GM19395 (cell line): ENCODE results near the gene PANK1.
A peak's percentile ranks its signal among the peaks of the same experiment; 100 is the strongest.

Experiments used
- ATAC-seq: cut with Tn5 transposase; IDR thresholded peaks from one replicate; pipeline ENCODE4 v1.9.1; 2021; ENCODE audit warnings: mild to moderate bottlenecking, moderate library complexity; ENCODE audit not compliant: unreplicated experiment

Gene PANK1

GRCh38 chr10:89652806-89653370 is 7.8 kb upstream of the PANK1 start:
- ATAC-seq, result peak; percentile 5

GRCh38 chr10:89651916-89652573 is 7.0 kb upstream of the PANK1 start:
- peak; percentile 63 for ATAC-seq

- ATAC-seq, result no peak
Measured at GRCh38 chr10:89651205-89651915, 6.3 kb upstream of the PANK1 start.

- ATAC-seq, result no peak
Measured at GRCh38 chr10:89649051-89649450, 4.0 kb upstream of the PANK1 start.

- no peak for ATAC-seq
Measured at GRCh38 chr10:89648074-89648473, 3.0 kb upstream of the PANK1 start.

GRCh38 chr10:89646889-89647657 is 2.0 kb upstream of the PANK1 start:
- no peak for ATAC-seq

- no peak for ATAC-seq
Measured at GRCh38 chr10:89645742-89646172, 715 bp upstream of the PANK1 start.

- peak; percentile 36 for ATAC-seq
Measured at GRCh38 chr10:89644691-89644966, 413 bp downstream of the PANK1 start.

GRCh38 chr10:89643812-89644690 is 991 bp downstream of the PANK1 start:
- ATAC-seq, result peak; percentile 91

- ATAC-seq, result no peak
Measured at GRCh38 chr10:89643431-89643811, 1.6 kb downstream of the PANK1 start.

- no peak for ATAC-seq
Measured at GRCh38 chr10:89642193-89642592, 2.8 kb downstream of the PANK1 start.

- ATAC-seq, result no peak
Measured at GRCh38 chr10:89640241-89640640, 4.8 kb downstream of the PANK1 start.

- ATAC-seq, result no peak
Measured at GRCh38 chr10:89639326-89639725, 5.7 kb downstream of the PANK1 start.

GRCh38 chr10:89637113-89637512 is 7.9 kb downstream of the PANK1 start:
- ATAC-seq, result no peak

- ATAC-seq, result no peak
Measured at GRCh38 chr10:89634637-89635036, 10.4 kb downstream of the PANK1 start.

GRCh38 chr10:89633484-89633883 is 11.6 kb downstream of the PANK1 start:
- no peak for ATAC-seq

- ATAC-seq, result no peak
Measured at GRCh38 chr10:89632824-89633223, 12.2 kb downstream of the PANK1 start.

- no peak for ATAC-seq
Measured at GRCh38 chr10:89627830-89628229, 17.2 kb downstream of the PANK1 start.

- ATAC-seq, result no peak
Measured at GRCh38 chr10:89625041-89625765, 19.8 kb downstream of the PANK1 start.

- no peak for ATAC-seq
Measured at GRCh38 chr10:89624020-89624419, 21.0 kb downstream of the PANK1 start.
